GM18909 (cell line): ENCODE data around the gene CDKN2B-AS1.
A peak's percentile ranks its signal among the peaks of the same experiment; 100 is the strongest.

ENCODE experiments used
- ATAC-seq: cut with Tn5 transposase; IDR thresholded peaks from one replicate; pipeline ENCODE4 v1.9.1; 2021; ENCODE audit warnings: mild to moderate bottlenecking; ENCODE audit not compliant: unreplicated experiment, poor library complexity

Gene CDKN2B-AS1

DNA sequence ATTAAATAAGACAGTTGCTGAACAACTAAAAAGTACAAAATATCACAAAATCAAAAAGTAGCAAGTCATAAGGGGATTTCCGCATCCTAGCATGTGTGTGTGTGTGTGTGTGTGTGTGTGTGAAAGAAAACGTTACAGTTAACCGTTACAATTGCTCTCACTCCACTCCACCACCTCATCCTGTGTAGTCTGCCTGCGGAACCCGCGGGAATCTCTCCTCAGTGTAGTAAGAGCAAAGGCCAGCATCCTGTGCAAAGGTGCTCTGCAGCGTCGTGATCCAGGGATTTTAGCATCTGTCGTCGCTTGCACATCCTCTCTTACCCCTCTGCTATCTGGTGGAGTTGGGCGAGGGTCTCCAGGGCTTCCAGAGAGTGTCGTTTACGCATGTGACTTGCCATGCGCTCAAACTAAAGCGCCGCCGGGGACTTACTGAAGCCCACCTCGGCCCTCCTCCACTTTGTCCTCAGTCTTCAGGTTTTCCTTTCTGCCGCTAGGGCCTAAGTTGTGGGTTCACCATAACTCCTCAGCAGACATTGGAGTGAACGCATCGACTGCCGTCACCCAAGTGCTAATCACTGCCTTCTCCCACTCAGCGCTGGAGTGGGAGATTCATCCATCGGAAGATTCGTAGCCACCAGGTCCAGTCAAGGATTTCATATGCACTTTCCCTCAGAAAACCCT is 10.6 kb downstream of the CDKN2B-AS1 start:
- no peak for ATAC-seq

DNA sequence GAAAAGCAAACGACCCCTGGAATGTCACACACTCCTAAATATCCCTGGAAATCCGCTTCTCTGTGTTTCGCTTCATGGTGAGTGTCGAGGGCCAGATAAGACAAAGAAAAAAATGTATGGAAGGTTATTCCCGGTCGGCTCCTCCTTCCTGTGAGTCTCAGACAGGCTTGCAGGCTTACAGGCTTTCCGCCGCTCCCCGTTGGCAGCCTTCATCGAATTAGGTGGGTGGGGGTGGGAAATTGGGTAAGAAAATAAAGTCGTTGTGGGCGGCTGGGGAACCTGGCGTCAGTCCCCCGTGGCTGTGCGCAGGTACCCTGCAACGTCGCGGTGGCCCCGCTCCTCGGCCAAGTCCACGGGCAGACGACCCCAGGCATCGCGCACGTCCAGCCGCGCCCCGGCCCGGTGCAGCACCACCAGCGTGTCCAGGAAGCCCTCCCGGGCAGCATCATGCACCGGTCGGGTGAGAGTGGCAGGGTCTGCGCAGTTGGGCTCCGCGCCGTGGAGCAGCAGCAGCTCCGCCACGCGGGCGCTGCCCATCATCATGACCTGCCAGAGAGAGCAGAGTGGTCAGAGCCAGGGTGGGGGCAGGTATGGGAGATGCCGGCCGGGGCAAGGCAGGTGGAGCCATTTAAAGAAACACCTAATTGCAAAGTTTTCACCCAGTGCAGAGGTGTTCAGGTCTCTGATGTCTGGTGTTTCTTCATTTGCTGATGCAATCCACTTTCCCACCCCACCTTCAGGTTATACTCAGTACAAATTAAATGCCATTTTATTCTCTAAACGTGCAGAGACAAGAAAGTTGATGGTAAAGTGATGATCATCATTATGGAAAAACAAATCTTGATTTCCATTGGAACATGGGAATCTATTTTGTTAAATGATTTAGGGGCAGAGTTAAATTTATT is 11.4 kb downstream of the CDKN2B-AS1 start:
- ATAC-seq: no peak

DNA sequence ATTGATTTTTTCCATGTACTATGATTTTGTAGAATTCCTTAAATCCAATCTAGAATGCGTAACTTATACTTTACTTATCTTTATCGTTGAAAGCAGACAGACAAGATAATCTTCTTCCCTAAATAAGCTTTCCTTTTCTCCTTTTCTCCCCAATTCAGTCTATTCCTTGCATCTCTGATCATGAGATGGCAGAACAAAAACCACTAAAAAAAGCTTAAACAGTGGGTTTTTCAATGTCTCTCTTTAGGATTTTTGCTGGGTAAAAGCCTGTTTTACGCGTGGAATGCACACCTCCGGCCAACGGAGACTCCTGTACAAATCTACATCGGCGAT is 13.8 kb downstream of the CDKN2B-AS1 start:
- no peak for ATAC-seq

DNA sequence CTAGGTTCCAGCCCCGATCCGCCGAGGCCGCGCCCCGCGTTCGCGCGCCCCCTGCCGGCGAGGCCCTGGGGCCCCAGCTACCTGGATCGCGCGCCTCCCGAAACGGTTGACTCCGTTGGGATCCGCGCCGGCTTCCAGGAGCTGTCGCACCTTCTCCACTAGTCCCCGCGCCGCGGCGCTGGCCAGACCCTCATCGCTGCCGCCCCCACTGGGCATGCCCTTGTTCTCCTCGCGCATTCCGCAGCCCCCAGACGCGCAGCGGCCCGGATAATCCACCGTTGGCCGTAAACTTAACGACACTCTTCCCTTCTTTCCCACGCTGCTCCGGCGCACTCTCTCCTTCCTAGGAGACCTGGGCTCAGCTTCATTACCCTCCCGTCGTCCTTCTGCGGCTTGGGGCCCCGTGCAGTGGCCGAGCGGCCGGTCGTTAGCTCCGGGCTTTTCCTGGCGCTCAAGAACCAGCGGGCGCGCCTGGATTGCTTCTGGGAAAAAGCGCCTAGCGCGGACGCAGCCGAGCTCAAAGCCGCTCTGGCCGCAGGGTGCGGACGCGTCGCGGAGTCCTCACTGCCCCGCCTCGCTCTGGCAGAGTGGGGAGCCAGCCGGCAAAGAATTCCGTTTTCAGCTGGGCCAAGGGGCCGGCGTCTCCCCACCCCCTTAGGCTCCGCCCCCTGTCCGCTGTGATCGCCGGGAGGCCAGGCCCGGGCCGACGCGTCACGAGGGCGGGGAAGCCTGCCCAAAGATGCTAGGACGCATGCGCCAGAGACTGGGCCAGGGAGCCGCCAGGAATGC is 14.3 kb downstream of the CDKN2B-AS1 start, which contains the start of gene CDKN2B:
Gene CDKN2B (minus strand): TSS at position 589 of the 789 bp plus-strand sequence. CDS start 352 bp downstream, at position 237.
- peak; percentile 90 for ATAC-seq

DNA sequence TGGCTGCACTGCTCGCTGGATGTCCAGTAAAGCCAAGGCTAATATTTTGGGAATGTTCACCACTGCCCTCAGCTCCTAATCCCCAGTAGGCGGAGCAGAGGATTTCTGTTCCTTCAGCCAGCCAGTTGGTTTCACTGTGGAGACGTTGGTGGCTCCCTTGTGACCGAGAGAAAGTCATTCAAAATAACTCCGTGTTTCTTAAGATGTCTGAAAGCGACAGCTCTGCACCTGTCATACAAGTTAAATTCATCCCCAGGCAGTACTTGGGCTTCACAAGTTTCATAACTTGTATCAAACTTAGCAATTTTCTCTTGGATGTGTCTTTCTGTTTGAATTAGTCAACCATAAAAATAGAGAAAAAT is 14.9 kb downstream of the CDKN2B-AS1 start:
- peak; percentile 23 for ATAC-seq

DNA sequence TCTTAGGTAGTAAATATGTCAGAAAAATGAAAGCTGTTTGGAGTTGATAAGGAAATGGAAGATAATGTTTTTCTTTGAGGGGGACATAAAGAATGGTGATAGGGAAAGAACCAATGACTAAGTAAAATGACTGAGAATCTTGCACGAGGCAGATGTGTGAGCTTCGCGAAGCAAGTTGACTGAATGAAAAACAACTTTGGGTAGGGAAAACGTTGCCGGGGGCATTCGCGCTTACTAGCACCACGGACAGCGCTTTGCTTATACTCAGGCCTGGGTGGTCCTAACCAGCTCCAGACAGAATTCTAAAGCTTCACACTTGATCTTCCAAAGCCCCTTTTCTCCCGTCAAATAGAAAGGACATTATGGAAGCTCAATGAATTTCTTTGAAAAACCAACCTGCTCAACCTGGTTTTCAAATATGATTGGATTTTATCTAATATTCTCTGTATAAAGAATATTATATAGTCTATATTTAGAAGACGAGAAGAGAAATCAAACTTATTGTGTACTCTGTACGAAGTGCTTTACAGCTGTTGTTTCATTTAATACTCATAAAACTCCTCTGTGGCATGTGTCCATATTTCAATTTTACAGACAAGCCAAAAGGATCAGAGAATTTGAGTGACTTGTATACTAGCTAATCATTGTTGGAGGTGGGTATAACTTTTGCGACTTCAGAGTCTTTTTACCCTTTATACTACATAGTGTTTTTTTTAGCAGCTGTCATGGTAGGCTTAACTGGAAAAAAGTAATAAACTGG is 16.5 kb downstream of the CDKN2B-AS1 start:
- no peak for ATAC-seq

DNA sequence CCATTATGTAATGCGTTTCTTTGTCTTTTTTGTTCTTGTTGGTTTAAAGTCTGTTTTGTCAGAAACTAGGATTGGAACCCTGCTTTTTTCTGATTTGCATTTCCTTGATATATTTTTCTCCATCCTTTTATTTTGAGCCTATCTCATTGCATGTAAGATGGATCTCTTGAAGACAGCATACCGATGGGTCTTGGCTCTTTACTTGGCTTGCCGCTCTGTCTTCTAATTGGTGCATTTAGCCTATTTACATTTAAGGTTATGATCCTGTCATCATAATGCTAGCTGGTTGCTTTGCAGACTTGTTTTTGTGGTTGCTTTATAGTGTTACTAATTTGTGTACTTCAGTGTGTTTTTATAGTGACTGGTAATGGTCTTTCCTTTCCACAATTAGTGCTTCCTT is 27.8 kb downstream of the CDKN2B-AS1 start:
- ATAC-seq: no peak

DNA sequence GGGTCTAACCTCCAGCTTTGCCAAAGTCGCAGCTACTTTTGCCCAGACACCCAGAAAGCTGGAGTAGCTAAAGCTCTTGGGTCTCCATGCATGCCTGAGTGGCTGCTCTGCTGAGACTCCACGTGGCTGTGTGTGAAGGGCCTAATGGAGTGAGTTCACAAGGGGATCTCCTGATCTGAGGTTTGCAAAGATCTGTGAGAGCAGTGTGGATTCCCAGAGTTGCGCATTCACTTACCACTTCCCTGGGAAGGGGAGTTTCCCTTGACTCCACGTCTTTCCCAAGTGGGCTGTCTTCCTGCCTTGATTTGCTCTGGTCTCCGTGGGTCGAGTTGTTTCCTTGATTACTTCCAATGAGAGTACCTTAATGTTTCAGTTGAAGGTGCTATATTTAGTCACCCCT is 32.1 kb downstream of the CDKN2B-AS1 start:
- no peak for ATAC-seq

DNA sequence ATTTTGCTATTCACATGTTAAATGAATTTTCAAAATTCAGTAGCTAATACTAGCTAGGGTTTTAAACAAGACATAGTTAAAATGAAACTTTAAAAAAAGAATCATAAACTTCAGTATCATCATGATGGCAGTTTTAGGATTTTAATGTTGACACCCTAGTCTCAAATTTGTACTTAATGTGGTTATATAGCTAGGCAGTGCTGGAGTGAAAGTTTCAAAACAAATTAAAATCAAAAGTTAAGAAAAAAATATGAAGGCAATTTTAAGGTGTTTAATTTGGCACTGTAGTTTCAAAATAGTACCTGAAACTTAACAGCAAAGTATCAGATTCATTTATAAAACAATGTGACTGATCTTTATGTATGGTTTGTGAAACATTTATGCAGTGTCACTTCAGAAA is 33.8 kb downstream of the CDKN2B-AS1 start:
- ATAC-seq: no peak

DNA sequence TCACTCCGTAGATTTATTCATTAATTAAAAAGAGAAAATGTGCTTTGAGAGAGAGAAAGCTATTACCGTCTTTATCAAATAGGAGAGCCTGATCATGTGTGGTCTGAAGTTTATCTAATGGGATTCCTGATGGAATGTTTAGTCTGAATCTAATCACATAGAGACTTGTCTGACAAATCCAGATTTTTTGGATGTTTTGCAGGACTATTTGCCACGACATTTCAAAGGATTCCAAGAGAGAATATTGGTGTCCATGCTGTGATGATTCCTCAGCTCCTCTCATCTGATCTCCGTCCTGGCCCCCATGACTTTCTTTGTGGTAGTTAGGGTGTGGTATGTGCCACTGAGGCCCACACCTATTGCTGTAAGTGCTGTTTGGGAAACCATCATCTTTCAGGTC is 34.6 kb downstream of the CDKN2B-AS1 start:
- no peak for ATAC-seq

DNA sequence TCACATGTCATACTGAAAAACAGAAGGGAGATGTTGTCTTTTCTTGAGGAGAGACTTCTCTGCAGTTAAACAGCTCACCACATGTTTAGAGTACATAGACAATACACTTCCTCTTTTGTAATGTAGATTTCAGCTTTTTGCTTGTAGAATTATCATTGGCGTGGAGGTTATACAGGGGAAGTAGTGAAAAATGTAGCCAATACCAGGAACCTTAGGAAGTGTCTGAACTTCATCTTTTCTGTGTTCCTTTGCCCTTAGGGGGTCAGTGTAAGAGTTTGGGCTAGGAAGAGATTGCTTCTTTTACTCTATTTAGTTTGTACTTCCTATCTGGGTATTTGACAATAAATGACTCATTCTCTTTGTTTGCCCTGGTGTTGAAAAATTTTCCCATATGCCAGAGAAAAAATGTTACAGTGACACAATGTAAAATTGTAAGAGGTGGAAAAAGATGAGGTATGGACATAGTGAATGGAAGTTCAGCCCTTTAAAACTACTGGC is 35.6 kb downstream of the CDKN2B-AS1 start:
- ATAC-seq: peak; percentile 83

DNA sequence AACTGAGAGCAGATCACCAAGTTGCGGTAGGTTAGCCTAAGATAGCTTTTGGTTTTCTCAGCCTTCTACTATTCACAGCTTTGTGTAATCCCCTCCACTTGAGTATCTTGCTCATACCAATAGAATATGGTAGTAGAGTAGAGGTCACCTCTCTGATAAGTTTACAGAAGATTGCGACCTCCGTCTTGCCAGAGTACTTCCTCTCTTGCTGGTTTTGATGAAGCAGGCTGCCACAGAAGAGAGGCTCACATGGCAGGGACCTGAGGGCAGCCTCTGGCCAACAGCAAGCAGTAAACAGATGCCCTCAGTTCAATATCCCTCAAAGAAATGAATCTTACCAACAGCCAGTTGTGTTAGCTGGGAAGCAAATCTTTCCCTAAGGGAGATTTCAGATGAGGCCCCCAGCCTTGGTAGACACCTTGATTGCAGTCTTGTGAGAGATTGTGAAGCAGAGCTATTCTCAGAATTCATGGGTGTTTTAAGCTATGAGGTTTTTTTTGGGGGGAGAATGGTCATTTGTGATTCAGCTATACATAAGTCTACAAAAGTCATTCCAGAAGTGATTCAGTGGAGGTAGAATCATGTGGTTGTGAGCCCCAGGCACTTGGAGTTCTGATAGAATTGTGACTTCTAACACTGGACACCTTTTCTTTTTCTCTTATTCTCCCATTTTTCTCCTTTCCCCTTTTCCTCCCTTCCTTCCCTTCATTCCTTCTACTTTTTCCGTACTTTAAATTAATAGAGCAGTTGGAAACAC is 37.2 kb downstream of the CDKN2B-AS1 start:
- no peak for ATAC-seq

DNA sequence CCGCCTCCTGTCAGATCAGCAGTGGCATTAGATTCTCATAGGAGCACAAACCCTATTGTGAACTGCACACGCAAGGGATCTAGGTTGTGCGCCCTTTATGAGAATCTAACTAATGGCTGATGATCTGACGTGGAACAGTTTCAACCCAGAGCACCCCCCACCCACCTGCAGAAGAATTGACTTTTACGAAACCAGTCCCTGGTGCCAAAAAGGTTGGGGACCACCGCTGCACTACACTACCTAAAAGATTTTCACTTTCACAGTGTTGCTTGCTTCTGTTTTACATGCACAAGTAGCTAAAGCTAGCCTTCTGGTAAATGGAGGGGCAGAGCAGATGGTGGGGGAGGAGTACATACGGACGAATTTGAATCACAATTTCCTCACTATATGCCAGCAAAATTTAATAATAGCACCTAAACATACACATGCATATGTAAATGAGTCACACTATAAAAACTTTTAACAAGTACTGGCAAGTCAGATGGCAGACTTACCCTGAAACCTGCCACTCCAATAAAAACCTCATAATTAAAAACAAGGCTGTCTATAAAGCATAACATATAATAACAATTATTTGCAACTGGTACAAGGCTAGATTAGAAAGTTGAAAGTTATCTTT is 38.5 kb downstream of the CDKN2B-AS1 start:
- ATAC-seq: no peak

DNA sequence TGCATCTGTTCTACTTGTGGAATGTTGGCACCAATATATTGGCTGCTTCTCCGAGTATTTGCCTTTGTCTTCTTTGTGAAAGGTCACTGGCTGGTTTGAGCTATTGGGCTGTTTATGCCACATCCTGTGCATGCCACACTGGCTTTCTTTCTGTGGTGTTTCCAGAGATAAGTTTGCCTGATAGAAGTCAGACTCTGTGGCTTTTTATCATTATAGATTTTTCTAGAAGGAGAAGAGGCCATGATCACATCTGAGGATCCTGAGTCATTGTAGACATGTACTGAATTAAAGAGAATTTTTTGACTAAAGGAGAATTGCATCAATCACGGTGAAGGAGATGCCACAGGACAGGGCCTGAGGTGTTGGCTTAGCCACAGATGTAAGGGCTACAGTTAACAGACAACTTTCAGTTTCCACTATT is 41.0 kb downstream of the CDKN2B-AS1 start:
- no peak for ATAC-seq

DNA sequence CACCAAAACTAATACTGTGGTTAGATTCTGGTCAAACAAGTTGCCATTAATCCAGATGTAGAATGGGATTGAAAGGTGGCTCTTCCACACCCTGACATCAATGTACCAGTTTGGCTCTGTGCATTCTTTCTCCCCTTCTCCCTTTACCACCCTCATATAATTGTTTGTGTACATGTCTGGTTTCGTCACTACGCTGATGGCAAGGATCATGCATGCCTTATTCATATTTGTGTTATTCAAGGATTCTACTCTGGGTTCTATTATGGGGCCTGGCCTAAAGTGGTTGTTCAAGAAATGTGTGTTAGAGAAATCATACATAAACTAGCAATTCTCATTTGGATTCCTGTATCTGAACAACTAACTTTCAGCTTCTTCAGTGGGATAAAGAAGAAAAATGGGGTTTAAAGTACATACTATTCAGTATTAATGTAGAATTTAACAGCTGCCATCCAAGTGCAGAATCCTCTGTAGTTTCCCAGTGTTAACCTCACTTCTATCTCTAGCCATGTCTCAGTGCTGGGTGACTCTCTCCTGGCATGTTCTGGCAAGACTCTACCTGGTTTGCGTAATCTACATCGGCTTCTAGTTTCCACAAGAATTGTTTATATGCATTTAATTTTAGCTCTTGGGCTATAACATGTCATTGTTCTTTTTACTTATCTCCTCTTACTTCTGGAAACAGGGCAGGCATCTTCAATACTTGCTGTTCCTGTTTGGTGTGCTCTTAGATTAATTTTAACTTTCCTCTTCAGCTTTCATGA is 42.5 kb downstream of the CDKN2B-AS1 start:
- no peak for ATAC-seq

DNA sequence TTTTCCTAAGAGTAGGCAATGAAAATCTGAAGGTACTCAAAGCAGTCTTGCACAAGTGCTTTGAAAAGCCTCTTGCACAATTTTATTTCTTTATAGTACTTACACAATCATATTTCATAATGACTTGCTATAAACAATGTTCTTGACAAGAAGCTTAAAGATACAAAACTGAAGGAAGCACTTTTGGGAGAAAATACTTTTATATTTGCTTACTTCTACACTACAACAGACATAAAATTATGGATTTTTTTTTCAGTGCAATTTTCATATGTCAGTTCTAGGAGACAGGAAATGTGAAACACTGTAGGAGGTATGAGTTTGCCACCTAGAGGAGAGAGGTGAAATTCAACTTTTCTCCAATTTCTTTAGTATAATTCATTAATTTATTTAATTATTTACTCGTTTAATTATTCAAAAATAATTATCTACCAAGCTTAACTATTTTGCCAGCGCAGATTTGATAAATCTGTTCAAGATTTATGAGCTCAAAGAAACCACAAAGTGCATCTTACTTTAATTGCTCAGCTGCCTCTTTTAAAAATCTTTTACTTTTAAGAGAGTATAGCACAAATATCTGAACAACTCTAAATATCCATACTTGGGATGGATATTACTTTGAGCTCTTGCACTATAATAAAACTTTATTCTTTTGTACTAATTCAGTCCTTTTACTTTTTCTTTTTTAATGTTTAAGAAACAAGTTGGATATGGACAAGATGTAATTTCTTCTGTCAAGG is 43.5 kb downstream of the CDKN2B-AS1 start:
- no peak for ATAC-seq

DNA sequence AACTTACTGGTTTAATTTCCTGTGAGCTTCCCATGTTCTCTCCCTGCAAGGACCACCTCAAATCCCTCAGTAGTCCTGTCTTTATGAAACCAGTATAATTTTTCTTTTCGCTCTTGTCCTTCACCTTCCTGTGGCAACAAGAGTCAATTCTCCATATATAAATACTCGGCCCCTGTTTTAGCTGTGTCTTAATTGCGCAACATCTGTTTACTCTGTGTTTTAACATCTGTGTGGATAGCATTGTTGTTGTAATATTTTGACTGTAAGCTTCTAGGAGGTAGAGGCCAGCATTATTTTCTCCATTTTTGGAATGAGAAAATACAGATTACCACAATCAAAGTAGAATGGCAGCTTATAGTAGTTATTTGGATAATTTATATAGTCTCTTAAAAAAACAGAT is 44.7 kb downstream of the CDKN2B-AS1 start:
- no peak for ATAC-seq

DNA sequence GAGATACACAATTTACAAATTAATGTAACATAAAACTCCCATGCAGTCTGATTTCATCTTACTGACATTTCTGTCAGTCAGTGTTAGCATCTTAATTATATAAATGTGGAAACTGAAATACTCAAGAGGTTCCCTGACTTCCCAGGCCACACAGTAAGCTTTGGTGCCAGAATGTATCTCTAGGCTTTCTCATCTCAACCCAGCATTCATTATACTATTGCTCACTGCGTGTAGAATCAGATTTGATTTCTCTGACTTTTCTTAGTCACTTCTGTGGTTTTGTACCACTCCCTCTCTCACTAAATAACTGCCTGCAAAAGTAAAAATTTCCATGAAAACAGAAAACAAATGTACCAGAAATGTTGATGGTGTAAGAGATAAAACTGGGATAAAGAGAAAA is 46.2 kb downstream of the CDKN2B-AS1 start:
- no peak for ATAC-seq
